CD4-positive, alpha-beta T cell treated with Interleukin-17A for 4 hours (primary cell): ENCODE results near the gene FADS3.

Experiments used
- DNase-seq: peaks from one replicate; pipeline ENCODE4 v3.0.0-alpha.2; 2020; ENCODE audit warnings: mixed read lengths

FADS3 gene

GRCh38 chr11:61833471-61833870 lies 57.9 kb downstream of the FADS3 start:
- DNase-seq = peak; percentile 49

GRCh38 chr11:61832754-61833153 lies 58.6 kb downstream of the FADS3 start:
- DNase-seq = no peak

DNA sequence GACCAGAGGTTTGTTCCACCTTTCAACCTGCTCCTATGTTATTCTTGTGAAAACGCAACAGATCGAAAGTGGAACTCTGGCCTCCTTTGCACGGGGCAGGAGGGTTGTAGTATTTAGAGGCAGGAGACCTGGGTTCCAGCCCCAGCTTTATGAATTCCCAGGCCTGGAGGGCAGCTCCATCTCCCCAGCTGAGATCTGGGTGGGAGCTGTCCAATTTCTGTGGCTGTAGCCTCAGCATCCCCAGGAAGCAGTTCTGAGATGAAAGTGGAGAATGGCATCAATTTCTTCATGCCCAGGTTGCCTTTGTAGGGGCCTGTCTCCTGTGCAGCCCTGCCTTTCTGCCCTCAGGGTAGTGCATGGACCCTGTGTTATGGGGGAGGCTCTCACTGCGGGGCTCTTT lies 59.1 kb downstream of the FADS3 start:
- no peak for DNase-seq

DNA sequence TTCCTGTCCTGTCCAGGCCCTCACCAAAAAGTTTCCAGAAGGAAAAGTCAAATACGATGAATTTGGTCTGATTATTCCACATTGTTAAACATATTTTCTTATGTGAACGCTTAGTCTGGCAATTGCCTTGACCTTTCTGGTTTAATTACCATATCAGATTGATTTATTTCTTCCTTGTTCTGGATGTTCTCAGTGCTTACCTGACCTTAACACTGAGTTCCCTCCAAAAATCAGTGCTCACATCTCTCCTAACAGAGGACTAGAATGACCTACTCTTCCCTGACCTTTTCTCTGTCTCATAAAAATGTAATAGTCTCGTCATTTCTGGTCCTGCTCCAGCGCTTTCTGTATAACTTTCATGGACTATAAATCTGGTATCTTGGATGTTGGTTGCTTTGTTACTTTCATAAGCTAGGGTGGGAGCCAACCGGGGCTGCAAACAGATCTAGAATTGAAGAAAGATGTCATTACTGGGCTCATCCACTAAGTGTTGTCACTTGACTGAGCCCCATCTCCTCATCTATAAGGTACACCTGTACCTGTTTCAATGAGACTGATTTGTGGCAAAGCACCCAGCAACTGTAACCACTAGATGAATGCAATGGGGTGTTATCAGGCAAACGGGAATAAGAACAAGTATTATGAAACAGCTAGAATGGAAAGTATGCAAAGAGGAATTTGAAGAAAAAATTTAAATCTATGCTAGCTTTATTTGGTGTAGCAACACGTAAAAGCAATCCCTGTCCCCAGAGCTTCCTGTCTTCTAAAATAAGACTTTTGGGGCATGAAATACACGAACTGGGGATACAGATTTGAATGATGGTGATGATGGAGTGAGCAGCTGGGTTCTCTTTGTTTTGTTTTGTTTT lies 60.9 kb downstream of the FADS3 start:
- no peak for DNase-seq

GRCh38 chr11:61829806-61830205 lies 61.5 kb downstream of the FADS3 start:
- DNase-seq = no peak

DNA sequence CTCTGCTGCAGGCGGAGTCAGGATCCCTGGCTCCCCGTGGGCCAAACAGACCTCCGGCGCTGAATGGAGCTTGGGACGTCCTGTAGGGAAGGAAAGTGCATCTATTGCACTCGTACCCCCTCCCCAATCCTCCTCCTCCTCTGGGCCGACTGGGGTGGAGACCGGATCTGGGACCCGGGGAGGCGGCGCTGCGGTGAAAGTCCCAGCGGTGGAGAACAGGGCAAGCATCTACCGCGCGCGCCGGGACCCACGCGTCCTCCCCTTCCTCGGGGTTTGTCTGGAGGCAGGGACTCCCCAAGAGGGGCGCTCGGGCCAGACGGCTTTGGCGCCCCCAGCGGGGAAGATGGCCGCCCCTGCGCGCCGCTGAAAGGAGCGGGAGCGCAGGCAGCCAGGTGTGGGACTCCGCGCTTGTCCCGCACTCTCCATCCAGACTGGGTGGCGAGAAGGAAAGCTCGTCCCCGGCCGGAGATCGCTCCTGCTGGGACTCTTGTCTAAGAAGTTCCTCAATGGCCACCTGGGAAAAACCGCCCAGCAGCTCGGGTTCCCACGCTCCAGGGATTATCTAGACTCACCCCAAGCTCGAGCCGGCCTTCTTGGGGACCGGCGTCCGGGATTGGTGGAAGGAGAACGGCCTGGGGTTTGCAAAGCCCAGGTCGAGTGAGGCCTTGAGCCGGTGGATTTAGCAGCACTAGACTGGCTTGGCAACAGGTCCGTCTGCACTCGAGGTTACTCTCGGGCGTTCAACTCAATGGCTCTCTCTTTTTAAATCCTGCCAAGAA lies 62.5 kb downstream of the FADS3 start:
- peak; percentile 58 for DNase-seq

GRCh38 chr11:61828379-61828628 lies 63.0 kb downstream of the FADS3 start:
- DNase-seq = no peak

GRCh38 chr11:61827571-61828378 lies 63.6 kb downstream of the FADS3 start, which contains the start of gene FADS2:
FADS2 (plus strand) TSS chr11:61828300; CDS start chr11:61828391, 91 bp downstream.
- peak; percentile 90 for DNase-seq

DNA sequence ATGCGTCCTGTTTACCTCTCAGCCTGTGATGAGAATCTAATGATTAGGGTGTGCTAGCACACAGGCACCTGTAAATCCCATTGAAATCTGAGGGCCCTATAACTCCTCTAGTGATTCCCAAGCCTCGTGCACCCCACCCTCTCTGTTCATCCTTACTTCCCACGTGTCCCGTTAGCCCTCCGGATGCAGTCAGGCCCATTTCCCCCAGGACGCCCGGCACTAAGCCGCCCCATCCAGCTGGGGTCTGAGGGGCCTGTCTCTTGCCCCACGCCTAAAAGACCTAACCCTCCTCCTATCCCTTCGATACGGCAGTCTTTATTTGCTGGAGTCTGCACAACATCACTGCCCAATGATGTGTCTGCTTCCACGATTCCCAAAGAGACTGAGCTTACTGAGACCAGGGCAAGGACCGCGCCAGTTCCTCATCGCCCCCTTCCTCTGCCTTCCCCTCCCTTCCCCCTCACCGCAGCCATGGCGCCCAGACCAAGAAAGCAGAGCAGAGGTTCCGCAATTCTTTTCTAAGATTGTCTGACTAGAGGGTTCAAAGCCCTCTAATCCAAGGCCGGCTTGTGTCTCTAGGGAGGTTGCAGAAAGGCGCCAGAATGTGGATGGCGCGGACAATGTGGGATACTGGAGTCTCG lies 64.3 kb downstream of the FADS3 start:
- no peak for DNase-seq
